ENCODE results near the gene MBTD1.
"Not testable (repeated sequence)": the region's sequence is repeated elsewhere in the genome, so short reads cannot be mapped to it uniquely, and the experiment has no call there.

Gene MBTD1

GRCh38 chr17:51279183-51279582 is 19.3 kb upstream of the MBTD1 start:
- no peak for DNase-seq (ENCODE audit: low spot score)
- no peak overlapping the region for H3K4me3 ChIP-seq
- TF ChIP-seq, protein P1, sequence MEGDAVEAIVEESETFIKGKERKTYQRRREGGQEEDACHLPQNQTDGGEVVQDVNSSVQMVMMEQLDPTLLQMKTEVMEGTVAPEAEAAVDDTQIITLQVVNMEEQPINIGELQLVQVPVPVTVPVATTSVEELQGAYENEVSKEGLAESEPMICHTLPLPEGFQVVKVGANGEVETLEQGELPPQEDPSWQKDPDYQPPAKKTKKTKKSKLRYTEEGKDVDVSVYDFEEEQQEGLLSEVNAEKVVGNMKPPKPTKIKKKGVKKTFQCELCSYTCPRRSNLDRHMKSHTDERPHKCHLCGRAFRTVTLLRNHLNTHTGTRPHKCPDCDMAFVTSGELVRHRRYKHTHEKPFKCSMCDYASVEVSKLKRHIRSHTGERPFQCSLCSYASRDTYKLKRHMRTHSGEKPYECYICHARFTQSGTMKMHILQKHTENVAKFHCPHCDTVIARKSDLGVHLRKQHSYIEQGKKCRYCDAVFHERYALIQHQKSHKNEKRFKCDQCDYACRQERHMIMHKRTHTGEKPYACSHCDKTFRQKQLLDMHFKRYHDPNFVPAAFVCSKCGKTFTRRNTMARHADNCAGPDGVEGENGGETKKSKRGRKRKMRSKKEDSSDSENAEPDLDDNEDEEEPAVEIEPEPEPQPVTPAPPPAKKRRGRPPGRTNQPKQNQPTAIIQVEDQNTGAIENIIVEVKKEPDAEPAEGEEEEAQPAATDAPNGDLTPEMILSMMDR (IDR thresholded peaks at IDR 0.05) = no peak
- no peak overlapping the region for H3K27ac ChIP-seq

- Histone ChIP-seq H3K4me3 (no peak overlapping the region), H3K27ac (no peak overlapping the region)
- no peak for DNase-seq (ENCODE audit: low spot score)
- TF ChIP-seq, protein P1 (IDR thresholded peaks at IDR 0.05) = no peak
Observed at GRCh38 chr17:51275381-51275780, 15.5 kb upstream of the MBTD1 start.

DNA sequence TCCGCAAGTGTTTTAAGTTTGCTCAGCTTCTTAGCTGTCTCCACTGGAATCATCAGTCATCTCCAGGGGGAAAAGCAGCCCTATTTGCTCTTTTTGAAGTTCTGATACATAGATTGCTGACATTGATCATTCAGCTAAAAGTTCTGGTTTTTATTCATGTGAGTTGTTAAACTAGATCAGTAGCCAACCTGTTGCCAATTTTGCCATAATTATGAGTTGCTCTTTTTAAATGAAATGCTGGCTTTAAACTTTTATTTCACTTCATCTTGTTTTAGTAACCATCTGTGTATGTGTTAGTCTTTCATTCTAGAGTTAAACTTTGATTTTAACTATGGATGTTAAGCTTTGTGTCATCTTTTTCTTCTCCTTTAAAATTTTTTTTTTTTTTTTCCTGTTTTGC is 13.0 kb upstream of the MBTD1 start:
- no peak overlapping the region for H3K4me3 ChIP-seq
- TF ChIP-seq, protein P1 (IDR thresholded peaks at IDR 0.05) = no peak

DNA sequence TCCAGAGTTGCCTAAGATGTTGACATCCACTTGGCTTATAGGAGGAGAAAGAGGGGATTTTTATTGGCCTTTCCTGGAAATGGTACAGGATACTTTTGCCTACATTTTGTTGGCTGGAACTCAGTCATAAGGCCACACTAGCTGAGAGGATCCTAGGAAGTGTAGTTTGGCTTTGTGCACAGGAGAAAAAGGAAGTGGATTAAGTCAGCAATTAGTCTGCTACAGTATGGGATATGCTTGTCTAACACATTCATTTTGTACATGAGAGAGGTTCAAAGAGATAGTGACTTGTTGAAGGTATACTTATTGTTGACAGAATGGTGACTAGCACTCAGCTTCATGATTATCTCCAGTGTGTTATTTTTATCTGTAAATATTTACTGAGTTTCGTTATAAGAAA is 10.8 kb upstream of the MBTD1 start:
- no peak overlapping the region for H3K27ac ChIP-seq
- DNase-seq (ENCODE audit: low spot score) = no peak
- H3K4me3 ChIP-seq = no peak overlapping the region
- TF ChIP-seq, protein P1 (IDR thresholded peaks at IDR 0.05) = no peak

More for the DNA sequence above, 13.0 kb upstream of the MBTD1 start:
- H3K27ac ChIP-seq = no peak overlapping the region
- no peak for DNase-seq (ENCODE audit: low spot score)

GRCh38 chr17:51269991-51270390 is 10.1 kb upstream of the MBTD1 start:
- TF ChIP-seq, protein P1 (IDR thresholded peaks at IDR 0.05) = no peak
- DNase-seq (ENCODE audit: low spot score) = no peak
- no peak overlapping the region for H3K27ac ChIP-seq
- H3K4me3 ChIP-seq = no peak overlapping the region

DNA sequence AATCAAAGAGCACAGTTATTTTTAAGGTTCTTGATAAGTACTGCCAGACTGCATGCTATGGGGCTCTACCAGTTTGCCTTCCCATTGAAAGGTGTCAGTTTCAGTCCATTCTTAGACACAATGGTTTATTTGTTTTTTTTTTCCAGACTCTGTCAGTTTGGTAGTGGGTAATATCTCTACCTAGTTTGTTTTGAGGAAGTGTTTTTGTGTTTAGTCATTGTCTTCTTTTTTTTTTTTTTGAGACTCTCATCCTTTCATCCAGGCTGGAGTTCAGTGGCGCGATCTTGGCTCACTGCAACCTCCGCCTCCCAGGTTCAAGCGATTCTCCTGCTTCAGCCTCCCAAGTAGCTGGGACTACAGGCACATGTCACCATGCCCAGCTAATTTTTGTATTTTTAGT is 4.6 kb upstream of the MBTD1 start:
- DNase-seq (ENCODE audit: low spot score); H3K27ac ChIP-seq; H3K4me3 ChIP-seq: not testable (repeated sequence)

- no peak for DNase-seq (ENCODE audit: low spot score)
- Histone ChIP-seq H3K27ac (no peak overlapping the region), H3K4me3 (no peak overlapping the region)
- TF ChIP-seq, protein P1 (IDR thresholded peaks at IDR 0.05) = no peak
Observed at GRCh38 chr17:51263006-51263405, 3.2 kb upstream of the MBTD1 start.
